NCI-H1694 (cell line): Measurements from ENCODE around the gene SPRED2.

Source experiments
- DNase-seq: peaks from one replicate; lab custom pipeline; 2025; lab: John Stamatoyannopoulos, UW

SPRED2 gene

DNA sequence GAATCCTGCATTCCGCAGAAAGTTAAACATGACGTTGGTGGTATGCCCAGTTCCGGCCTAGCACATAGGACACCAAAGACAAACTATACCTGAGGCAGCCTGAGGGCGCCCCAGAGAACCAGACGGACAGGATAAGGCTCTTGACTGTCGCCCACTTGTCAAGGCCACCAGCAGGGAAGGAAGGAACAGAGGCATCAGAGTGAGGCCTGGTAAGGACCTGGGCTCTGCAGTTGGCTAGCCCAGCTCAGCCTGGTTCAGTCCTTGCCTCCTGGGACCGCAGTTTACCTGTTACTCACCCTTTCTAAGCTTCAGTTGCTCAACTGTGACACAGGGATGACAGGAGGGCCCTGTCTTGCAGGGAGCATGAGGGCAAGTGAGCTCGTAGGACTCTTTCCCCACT lies 122.7 kb downstream of the SPRED2 start:
- DNase-seq = no peak

DNA sequence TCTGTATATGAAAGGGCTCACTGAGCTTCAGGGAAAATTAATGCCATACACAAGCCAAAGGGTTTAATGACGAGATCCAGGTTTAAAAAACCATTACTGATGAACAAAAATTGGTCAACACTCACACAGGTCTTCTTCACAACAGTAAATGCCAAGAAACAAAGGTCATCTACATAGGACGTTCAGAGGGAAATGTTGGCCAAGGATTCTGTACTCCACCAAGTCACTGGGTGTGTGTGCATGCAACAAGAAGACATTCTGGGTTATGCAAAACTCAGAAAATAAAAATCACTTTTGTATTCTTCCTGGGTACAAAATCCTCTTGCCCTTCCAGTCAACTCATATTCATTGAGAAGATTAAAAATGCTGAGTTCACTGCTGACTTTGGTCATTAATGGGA lies 126.5 kb downstream of the SPRED2 start:
- DNase-seq = no peak

DNA sequence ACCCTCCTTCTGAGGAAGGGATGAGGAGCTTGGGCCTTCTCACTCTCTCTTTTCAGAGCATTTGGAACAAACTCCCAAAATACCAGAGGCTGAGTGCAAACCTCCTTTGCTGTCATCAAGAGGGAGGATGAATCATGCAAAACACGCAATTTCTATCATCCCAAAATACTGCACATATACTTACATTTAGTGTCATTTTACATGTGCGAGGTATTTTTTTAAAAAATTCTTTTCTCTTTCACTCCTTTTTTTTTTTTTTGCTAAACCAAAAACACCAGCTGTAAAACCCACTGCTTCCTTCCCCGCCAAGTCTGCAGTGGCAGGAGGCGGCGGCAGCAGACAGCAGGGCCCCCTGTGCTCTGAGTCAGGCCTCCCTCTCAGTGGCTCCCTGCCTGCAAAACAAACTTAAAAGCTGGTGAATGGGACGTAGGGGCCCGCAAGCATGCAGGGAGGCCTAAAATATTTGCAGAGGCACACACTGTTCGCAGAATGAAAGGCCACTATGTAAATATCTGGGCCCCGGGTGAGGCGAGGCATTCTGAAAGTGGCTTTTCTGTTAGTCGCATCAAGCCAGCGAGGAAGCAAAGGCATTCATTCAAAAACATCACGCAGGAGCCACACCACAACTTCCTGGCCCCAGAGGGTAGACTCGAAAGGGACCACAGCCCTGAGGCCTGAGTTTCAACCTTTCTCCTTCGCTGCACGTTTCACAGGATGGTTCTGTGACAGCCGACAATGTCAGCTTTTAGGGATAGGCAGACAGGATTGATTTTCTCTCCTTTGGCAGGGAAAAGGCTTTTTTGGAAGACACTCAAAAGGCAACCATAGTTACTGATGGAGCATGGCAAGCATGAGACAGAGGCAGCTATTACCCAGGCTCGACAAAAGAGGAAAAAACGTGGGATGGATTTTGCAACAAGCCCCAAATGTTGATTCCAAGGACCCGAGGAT lies 131.4 kb downstream of the SPRED2 start:
- peak; percentile 58 for DNase-seq

DNA sequence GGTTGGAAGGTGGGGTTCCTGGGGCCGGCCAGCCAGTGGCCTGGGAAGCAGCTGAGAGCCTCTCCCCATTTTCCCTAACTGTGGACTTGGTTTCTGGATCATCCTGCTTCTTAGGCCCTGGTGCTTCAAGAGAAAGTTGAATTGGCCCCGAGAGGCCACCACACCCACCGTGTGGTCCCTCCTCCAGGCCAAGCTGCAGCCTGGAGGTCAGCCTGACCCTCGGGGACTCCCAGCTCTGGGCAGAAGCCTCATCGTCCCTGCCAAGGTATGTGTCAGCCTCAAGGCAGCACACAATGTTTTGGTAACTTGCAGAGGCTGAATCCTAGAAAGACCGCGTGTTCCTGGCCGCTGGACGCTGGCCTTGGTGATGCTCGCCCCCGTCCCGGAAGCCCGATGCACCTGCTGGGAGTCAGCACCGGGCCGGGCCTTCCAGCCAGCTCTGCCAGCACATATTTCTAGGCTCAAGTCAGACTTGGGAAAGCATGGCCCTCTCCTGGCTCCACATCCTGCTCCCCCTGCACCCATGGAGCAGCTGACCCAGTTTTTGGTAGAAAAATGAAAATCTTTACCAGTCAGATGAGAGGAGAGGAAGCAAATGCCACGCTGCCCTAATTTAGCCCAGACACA lies 132.2 kb downstream of the SPRED2 start:
- DNase-seq = no peak

DNA sequence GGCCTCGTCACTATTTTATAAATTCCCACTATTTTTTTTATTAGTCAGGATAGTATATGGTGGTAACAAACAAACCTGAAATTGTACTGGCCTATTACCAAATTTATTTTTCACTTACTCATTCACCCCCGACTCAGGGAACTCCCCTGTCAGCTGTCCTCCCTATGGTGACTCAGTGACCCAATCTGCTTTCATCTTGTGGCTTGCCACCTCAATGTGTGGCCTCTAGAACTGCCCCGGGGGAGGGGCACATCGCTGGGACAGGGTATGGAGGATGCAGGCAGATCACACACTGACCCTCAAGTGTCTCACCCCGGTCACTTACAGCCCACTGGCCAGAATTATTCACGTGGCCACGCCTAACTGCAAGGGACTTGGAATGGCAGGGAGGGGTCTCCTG lies 133.2 kb downstream of the SPRED2 start:
- DNase-seq = no peak

DNA sequence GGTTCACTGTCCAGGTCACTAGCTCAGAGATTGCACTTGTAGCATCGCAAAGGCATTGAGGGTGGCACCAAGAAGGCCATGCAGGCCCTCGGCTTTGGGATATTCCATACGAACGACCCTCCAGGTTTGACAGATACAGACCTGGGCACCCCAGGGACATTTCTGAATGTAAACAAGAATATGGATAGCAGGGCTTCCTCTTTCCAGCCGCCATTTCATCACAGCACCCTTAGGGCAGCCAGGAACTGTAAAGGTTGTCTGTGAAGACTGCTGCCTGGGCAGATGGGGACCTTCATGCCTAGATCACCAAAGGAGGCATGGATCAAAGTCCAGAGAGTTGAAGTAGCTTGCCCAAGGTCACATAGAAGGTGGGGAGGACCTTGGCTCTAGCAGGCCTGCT lies 134.3 kb downstream of the SPRED2 start:
- no peak for DNase-seq

DNA sequence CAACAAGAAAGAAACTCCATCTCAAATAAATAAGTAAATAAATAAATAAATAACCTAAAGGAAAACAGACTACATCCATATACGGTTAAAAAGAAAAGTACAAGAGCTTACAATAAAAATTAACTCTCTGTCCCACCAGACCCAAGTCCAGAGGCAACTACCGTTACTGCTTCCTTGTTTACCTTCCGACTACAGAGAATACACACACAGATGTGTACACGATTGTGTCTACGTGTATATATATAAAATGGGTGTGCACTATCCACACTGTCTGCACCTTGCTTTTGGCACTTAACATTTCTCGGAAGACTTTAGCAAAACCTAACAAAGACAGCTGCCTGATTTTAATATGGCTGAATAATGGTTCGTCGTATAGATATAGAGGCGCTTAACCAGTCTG lies 134.9 kb downstream of the SPRED2 start:
- no peak for DNase-seq

DNA sequence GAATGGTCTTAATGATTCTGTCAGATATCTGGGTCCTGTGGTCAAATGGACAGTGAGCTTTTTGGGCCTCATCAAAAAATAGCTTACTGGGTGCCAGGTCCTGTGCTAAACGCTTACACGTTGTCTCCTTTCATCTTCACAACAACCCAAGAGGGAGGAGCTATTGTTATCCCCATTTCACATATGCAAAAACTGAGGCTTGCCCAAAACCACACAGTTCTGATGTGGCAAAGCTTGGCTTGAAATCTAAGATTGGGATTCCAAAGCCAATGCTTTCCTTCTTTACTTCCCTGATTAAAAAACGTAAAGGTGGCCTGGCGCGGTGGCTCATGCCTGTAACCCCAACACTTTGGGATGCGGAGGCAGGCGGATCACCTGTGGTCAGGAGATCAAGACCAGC lies 135.4 kb downstream of the SPRED2 start:
- no peak for DNase-seq

DNA sequence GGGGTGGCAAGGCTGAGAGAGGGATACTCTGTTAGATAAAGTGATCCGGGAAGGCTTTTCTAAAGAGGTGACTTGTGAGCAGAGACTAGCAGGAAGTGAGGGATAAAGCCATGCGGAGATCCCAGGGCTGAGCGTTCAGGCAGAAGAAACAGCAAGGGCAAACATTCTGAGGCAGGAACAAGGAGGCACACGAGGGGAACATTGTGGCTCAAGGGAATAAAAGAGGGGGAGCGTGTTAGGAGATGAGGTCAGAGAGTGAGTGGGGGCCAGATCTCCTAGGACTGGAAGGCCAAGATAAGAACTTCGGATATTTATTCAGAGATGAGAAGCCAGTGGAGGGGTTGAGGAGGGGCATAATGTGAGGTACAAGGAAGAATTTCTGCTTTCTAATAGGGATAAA lies 137.7 kb downstream of the SPRED2 start:
- no peak for DNase-seq

DNA sequence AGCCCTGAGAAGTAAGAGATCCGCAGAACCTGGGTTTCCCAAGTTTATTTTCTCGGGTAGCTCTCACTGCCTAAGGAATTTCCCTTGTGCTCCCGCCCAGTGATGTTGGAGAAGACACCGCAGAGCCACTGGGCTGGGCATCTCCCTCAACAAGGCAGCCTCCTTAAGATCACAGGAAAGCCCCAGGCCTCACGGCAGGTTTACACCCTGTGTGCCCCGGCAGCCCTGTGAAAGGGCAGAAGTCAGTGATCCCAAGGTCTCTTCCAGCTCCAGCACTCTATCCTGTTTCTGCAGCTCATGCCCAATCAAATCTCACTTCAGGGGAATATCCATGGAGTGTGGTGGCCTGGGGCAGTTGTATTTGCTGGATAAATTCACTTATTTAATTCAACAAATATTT lies 138.3 kb downstream of the SPRED2 start:
- no peak for DNase-seq

DNA sequence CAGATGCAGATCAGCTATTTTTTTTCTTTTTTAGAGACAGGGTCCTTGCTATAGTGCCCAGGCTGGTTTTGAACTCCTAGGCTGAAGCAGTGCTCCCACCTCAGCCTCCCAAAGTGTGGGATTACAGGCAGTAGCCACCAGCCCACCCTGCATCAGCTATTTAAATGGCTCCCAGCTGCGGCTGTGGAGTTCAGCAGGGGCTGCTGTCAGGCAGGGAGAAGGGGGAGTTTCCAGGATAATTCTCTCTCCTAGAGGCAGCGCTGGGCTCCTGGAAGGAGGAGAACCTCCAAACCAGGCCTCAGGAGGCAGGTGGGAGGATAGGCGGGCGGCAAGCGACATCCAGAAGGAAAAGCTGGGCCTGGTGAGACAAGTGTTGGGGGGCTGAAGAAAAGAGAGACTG lies 139.0 kb downstream of the SPRED2 start:
- DNase-seq = no peak

DNA sequence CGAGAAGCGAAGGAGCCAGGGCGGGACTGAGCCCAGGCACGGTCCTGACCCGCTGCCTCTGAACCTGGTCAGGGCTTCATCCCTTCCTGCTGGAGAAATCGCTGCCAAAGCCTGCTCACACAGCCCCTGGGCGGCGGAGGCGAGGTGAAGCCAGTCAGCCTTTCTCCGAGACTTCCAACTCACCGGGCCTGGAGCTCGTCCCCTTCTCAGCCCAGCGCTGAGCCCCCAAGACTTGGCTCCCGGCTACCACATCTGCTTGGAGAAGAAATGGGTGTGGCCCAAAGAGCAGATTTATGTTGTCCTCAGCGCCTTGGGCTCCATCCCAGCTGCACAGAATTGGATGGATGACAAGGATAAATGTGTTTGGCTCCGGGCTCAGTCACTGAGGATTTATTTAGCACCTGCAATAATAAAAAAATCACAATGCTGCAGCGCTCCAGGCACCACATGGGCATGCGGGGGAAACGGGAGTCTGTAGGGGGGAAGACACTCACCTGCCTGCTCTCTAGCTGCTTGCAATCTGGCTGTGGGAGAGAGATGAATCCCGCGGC lies 139.9 kb downstream of the SPRED2 start:
- DNase-seq = no peak

DNA sequence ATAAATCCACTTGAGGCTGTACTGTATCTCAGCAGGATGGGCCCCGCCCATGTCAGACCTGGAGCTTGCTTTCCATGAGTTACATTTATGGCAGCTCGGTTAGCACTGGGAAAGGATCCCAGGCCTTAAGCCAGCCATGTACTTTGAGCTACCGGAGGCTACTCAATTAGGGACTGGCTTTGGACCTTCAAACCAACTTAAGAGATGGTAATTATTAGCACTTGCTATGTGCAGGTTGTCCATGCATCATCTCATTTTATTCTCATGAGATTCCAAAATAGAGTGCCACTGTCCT lies 140.3 kb downstream of the SPRED2 start:
- no peak for DNase-seq

DNA sequence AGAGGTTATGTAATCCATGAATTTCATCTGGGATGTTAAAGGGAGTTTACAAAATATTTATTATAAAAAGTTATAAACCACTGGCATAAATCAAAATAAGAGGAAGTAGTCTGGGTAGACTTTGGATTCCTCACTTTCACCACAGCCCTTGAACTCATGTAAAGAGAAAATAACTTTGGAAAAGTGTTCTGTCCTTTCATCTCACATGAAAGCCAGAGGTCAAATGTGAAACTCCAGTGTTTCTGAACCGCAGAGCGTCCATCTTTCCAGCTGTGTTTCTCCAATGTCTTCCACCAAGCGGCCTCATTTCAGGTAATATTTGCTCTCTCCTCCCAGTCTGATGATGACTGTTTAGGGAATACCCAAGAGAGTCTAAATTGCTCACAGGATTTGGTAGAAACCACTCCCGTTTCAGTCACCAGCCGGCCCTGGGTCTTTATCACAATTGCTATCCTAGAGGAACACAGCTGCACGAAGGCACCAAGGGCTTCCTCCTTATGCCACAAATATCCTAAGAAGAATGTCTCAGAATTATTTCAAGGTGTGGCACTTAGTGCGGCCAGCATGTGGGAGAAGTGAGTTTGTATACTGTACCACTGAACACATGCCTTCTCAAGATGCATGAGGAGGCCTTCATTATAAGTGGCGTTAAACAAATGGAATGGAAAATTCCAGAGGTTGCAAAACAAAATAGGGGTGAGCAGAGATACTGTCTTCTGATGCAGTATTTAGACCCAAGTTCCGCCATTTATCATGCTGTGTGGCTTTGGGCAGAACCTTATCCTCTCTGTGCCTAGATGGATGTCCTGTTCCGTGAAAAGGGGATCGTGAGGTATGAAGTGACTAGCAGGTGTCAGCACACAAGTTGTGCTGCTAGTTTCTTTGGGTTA lies 140.9 kb downstream of the SPRED2 start:
- no peak for DNase-seq

DNA sequence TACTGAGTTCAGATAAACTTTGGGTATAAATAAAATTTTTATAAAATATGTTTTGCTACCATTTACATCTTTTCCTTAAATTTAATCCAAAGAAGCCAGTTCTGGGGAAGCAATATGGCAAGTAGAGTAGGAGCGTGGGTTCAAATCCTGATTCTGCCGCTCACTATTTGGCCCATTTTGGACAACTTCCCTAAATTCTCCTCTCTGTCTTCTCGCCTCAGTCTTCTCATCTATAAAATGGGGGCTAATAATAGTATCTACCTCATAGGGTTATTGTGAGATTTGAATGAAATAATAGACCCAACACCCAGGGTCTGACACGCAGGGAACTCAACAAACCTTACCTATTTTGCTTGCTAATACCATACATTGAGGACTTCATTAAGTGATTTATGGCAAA lies 145.0 kb downstream of the SPRED2 start:
- DNase-seq = no peak

DNA sequence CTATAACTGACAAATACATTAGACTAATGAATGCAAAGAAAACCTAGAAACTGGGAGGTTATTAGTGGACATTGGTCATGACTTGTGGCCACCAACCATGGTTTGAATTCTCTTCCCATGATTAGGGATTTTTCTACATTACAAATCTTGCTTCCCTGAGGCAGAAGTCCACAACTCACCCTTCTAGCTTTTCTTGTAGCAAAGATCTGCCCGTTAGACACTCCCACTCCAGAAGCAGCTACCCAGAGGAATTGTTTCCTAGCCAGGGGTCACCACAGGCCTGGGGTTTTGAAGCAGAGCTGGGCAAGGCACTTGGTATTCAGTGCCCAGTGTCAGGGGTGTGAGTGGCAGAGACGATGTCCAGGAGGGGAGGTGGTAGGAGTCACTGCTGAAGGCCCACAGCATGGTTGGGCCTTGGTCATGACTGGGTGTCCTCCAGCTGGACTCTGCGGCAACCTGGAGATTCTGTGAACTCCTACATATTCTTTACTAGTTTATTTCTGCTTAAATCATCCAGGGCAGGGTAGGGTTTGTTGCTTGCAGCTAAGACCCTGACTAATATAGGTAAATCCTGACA lies 149.8 kb downstream of the SPRED2 start:
- DNase-seq = no peak

DNA sequence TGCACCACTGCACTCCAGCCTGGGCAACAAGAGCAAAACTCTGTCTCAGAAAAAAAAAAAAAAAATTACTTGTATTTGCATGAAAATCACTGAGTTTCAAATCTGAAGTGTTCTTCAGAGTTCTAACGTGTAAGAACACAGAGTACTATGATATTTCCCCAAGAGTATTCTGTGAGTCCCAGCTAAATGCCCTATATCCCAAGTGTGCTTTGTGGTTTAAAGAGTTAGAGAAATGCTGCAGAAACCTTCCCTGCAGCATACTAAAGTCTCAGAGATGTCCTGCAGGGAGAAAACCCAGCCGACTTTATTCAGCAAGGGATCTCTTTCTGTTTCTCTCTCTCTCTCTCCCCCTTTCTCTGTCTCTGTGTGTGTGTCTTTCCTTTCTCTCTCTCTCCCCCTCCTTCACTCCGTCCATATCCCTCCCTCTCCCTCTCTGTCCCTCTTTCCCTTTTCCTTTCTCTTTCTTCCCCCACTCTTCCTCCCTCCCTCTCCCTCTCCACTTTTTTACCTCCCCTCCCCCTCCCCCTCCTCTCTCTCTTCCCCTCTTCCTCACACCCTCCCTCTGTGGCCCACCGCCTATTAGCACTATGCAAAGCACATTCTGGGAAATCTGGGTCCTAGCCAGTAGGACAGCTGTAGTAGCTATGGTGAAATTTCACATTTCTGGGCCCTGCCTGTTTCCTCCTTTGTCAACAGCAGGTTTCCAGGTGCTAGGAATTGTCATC lies 150.6 kb downstream of the SPRED2 start:
- DNase-seq = peak; percentile 64

DNA sequence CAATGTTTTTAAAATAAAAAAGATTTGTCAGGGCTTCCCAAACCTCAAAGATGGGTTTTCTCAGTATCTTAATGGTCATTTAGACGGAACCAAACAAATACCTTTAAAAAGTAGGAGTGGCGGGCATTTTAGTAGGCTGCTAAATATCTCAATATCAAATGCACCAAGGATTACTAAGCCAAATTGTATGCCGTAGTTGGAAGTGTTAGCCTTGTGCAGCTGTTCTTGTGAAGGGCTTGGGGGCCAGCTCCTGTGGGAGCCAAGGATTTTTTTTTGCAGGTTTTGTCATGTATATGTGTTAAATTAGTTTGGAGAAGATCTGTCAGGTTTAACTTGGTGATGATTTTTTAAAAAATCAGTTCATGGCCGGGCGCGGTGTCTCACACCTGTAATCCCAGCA lies 152.6 kb downstream of the SPRED2 start:
- no peak for DNase-seq

DNA sequence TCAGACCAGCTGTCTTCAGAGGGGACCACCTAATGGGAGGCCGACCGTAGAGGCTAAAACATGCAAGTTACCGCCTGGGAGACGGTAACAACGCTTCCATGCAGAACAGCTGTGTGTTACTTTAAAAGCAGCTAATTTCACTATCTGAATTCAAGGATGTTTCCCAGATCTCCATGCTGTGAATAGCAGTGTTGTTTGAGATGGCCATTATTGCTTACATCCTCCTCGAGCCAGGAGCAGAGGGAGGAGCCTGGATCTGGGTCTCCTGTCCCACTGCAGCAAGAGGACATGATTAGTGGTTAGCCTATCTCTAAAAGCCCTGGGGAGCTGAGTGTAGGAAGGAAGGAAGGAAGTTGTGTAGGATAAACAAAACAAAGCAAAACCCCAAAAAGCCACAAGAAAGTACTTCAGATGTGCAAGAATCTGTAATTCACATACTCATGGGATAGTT lies 153.8 kb downstream of the SPRED2 start:
- DNase-seq = no peak

DNA sequence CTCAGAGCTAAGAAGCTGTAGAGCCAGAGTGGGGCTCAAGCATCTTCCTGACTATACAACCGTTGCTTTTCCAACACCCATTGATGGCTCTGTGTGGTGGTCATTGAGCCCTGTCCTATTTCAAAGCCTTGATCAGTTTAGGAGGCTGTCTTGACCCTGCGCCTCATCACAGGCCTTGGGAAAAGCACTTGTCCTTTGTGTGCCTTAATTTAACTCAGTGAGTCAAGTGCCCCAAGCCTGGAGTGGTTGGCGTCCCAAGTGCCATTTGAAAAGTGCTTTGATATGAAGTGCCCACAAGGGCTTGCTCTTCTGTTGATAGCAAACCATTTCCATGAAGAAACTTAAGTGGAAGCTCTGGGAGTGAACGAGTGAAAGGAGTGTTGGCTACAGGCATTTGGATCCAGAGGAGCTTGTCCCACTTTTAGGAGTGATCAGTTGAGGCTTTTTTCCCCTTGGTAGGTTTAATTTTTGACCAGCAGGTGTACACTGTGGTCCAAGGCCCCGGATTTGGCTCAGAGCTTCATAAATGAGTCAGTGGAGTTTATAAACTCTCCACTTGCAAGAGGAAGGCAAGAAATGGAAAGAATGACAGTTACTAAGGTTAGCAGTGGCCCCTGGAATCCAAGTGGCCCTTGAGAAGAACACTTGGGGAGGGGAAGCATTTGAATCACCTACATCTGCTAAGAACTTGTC lies 154.5 kb downstream of the SPRED2 start:
- DNase-seq = no peak

DNA sequence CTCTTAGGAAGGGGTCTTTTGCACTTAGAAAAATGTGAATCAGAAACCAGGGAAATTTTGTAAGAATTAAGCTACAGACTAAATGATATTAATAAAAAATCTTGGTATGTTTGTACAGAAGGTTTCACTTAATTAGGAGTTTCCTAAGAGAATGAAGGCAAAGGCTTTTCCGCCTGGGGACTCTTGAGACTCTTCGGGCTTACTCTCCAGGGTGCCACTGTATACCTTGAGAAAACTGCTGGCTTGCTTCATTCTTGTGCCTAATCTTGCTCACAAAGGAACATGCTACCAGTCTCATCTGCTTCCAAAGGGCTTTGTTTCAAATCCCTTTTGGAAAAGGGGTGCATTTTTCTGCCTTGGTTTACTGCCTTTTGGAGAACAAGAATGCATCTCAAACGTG lies 155.3 kb downstream of the SPRED2 start:
- DNase-seq = no peak
